ENCODE measurements around the gene GNG12. TPM values are rescaled to one million over a fixed set of nuclear protein-coding genes. Genes with fewer than 3 reads are reported as not detected.
A peak's percentile ranks its signal among the peaks of the same experiment; 100 is the strongest.

The GNG12 gene
- polyA plus RNA-seq, 1 donor (not counting 4 experiments of a cell fraction or from before 2014, with no cell fraction given): 208 TPM

- dilution Hi-C loops (cut with MboI; ENCODE audit: extremely low pct_ligation_motif_present, low sequenced_read_pairs): no loop called here
- Histone ChIP-seq H3K4me1 (ENCODE audit: control insufficient read depth, extremely low read depth, insufficient read depth, low read length) (peaks cover 22% of the 10 kb centered on the region), H3K36me3 (ENCODE audit: control insufficient read depth in 2 of 2, extremely low read depth in 1 of 2, insufficient read depth in 2 of 2, low read length in 2 of 2) (peaks cover 5 to 10% of the 10 kb centered on the region in 2 experiments), H3K27me3 (ENCODE audit: control insufficient read depth, extremely low read depth, insufficient read depth, low read length) (no peaks in the 10 kb centered on the region), H3K4me2 (ENCODE audit: control insufficient read depth, extremely low read depth, insufficient read depth, low read depth, low read length) (no peak overlapping the region), H3K27ac (ENCODE audit: control insufficient read depth, insufficient read depth, low read length) (no peak overlapping the region), H2AFZ (ENCODE audit: control insufficient read depth, low read length) (no peak overlapping the region), H3K9me1 (ENCODE audit: control insufficient read depth, extremely low read depth, insufficient read depth, low read length) (no peaks in the 10 kb centered on the region), H4K20me1 (ENCODE audit: control insufficient read depth, extremely low read depth, insufficient read depth, low read length) (no peaks in the 10 kb centered on the region), H3K9me3 (ENCODE audit: control insufficient read depth, low read depth, low read length) (no peaks in the 10 kb centered on the region), H3K4me3 (ENCODE audit: control insufficient read depth in 2 of 3, extremely low read depth in 1 of 3, insufficient read depth in 2 of 3, low read depth in 1 of 3, low read length in 3 of 3) (no peak overlapping the region), H3K79me2 (ENCODE audit: control insufficient read depth, insufficient read depth, low read length) (peaks cover 59% of the 10 kb centered on the region), H3K9ac (ENCODE audit: control insufficient read depth, extremely low read depth, insufficient read depth, low read length) (no peak overlapping the region)
- TF ChIP-seq CTCF (optimal IDR thresholded peaks at IDR 0.05 in 1 of 3, IDR thresholded peaks at IDR 0.05 in 1 of 3, conservative IDR thresholded peaks at IDR 0.05 in 1 of 3; ENCODE audit: extremely low read depth in 1 of 3, insufficient read depth in 2 of 3, low read length in 3 of 3): no peak
- no peak for TF ChIP-seq EZH2 (IDR thresholded peaks at IDR 0.05; ENCODE audit: low read length)
- DNase-seq (ENCODE audit: low read depth, low spot score) (no peak), FAIRE-seq (peak; percentile 5)
Measured at GRCh38 chr1:67741736-67742135, 91.5 kb downstream of the GNG12 start.

GRCh38 chr1:67741121-67741520 is 92.1 kb downstream of the GNG12 start:
- Histone ChIP-seq H3K4me2 (ENCODE audit: control insufficient read depth, extremely low read depth, insufficient read depth, low read depth, low read length) (no peak overlapping the region), H3K4me1 (ENCODE audit: control insufficient read depth, extremely low read depth, insufficient read depth, low read length) (peaks cover 28% of the 10 kb centered on the region), H3K9me3 (ENCODE audit: control insufficient read depth, low read depth, low read length) (no peaks in the 10 kb centered on the region), H3K27me3 (ENCODE audit: control insufficient read depth, extremely low read depth, insufficient read depth, low read length) (no peaks in the 10 kb centered on the region), H3K4me3 (ENCODE audit: control insufficient read depth in 2 of 3, extremely low read depth in 1 of 3, insufficient read depth in 2 of 3, low read depth in 1 of 3, low read length in 3 of 3) (no peak overlapping the region), H3K79me2 (ENCODE audit: control insufficient read depth, insufficient read depth, low read length) (peaks cover 53% of the 10 kb centered on the region), H2AFZ (ENCODE audit: control insufficient read depth, low read length) (no peak overlapping the region), H4K20me1 (ENCODE audit: control insufficient read depth, extremely low read depth, insufficient read depth, low read length) (no peaks in the 10 kb centered on the region), H3K9ac (ENCODE audit: control insufficient read depth, extremely low read depth, insufficient read depth, low read length) (no peak overlapping the region), H3K9me1 (ENCODE audit: control insufficient read depth, extremely low read depth, insufficient read depth, low read length) (no peaks in the 10 kb centered on the region), H3K36me3 (ENCODE audit: control insufficient read depth in 2 of 2, extremely low read depth in 1 of 2, insufficient read depth in 2 of 2, low read length in 2 of 2) (peaks cover 5 to 10% of the 10 kb centered on the region in 2 experiments), H3K27ac (ENCODE audit: control insufficient read depth, insufficient read depth, low read length) (no peak overlapping the region)
- no peak for DNase-seq (ENCODE audit: low read depth, low spot score)
- dilution Hi-C loops (cut with MboI; ENCODE audit: extremely low pct_ligation_motif_present, low sequenced_read_pairs): no loop called here
- FAIRE-seq: no peak
- TF ChIP-seq CTCF (optimal IDR thresholded peaks at IDR 0.05 in 1 of 3, IDR thresholded peaks at IDR 0.05 in 1 of 3, conservative IDR thresholded peaks at IDR 0.05 in 1 of 3; ENCODE audit: extremely low read depth in 1 of 3, insufficient read depth in 2 of 3, low read length in 3 of 3) (no peak), EZH2 (IDR thresholded peaks at IDR 0.05; ENCODE audit: low read length) (no peak)

Data from keratinocyte (primary cell).